ENCODE measurements around the gene MRAP. TPM values are rescaled to one million over a fixed set of nuclear protein-coding genes. Genes with fewer than 3 reads are reported as not detected.

The MRAP gene
- total and polyA plus RNA-seq, 7 donors, result 1.1 to 6.5 TPM; not detected in 5

DNA sequence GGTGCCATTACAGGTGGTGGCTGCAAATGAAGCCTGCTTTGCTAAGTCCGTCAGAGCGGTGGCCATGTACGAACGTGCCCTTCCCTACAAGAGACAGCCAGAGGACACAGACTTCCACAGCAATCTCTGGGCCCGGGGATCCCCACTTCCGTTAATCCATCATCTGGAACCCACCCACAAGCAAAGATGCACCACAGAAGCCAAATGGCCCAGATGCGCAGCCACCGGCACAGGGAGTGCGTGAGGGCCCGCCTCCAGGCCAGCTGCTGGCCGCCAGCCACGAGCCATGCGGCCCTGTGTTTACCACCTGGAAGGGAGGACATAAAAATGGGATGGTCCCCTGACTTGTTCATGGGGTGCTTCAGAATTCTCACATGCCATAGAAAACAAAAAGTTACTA is 22.1 kb downstream of the MRAP start:
- TF ChIP-seq EP300 (IDR thresholded peaks at IDR 0.05), result no peak
- TF ChIP-seq POLR2AphosphoS5 (IDR thresholded peaks at IDR 0.05), result no peak
- TF ChIP-seq, protein P1, sequence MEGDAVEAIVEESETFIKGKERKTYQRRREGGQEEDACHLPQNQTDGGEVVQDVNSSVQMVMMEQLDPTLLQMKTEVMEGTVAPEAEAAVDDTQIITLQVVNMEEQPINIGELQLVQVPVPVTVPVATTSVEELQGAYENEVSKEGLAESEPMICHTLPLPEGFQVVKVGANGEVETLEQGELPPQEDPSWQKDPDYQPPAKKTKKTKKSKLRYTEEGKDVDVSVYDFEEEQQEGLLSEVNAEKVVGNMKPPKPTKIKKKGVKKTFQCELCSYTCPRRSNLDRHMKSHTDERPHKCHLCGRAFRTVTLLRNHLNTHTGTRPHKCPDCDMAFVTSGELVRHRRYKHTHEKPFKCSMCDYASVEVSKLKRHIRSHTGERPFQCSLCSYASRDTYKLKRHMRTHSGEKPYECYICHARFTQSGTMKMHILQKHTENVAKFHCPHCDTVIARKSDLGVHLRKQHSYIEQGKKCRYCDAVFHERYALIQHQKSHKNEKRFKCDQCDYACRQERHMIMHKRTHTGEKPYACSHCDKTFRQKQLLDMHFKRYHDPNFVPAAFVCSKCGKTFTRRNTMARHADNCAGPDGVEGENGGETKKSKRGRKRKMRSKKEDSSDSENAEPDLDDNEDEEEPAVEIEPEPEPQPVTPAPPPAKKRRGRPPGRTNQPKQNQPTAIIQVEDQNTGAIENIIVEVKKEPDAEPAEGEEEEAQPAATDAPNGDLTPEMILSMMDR (IDR thresholded peaks at IDR 0.05), result no peak
- TF ChIP-seq POLR2A (IDR thresholded peaks at IDR 0.05), result no peak
- DNase-seq, result no peak
- intact Hi-C loops (cut with DNase I), result no loop called here
- Histone ChIP-seq H3K9me3 (no peaks in the 10 kb centered on the region), H3K27me3 (no peaks in the 10 kb centered on the region), H3K4me1 (no peaks in the 10 kb centered on the region), H3K4me3 (no peak overlapping the region), H3K27ac (no peak overlapping the region), H3K36me3 (peaks cover 39 to 100% (median 75%) of the 10 kb centered on the region in 4 donors)
- WGBS, 2 donors, result 91 to 92% methylated on average over 13 of the region's 13 CpGs

DNA sequence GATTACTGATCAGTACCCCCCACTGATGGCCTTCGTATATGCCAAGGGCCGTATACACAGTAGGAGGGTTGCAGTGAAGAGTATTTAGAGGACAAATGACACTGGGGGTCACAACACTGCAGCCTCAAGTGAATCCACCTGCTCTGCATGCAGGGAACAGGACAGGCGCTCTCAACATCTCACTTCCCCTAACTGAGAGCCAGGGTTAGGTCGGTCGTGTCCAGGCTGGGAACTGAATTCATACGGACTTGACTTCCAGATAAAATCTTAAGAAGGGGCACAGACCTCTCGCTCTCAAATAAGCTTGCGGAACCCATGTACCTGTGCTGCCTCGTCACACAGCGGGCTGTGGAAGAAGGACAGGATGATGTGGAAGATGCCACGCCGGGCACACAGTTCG is 22.8 kb downstream of the MRAP start:
- no peak for DNase-seq
- Histone ChIP-seq H3K9me3 (no peaks in the 10 kb centered on the region), H3K27ac (no peak overlapping the region), H3K36me3 (peaks cover 39 to 97% (median 70%) of the 10 kb centered on the region in 4 donors), H3K4me1 (no peaks in the 10 kb centered on the region), H3K27me3 (no peaks in the 10 kb centered on the region), H3K4me3 (no peak overlapping the region)
- TF ChIP-seq EP300 (IDR thresholded peaks at IDR 0.05), result no peak
- TF ChIP-seq, protein P1 (IDR thresholded peaks at IDR 0.05), result no peak
- no peak for TF ChIP-seq POLR2A (IDR thresholded peaks at IDR 0.05)
- no peak for TF ChIP-seq POLR2AphosphoS5 (IDR thresholded peaks at IDR 0.05)
- intact Hi-C loops (cut with DNase I), result no loop called here
- WGBS, 2 donors, result 96 to 97% methylated on average over 13 of the region's 13 CpGs

GRCh38 chr21:32322103-32322502 is 23.4 kb downstream of the MRAP start:
- Histone ChIP-seq H3K36me3 (peaks cover 39 to 90% (median 64%) of the 10 kb centered on the region in 4 donors), H3K27ac (no peak overlapping the region), H3K9me3 (no peaks in the 10 kb centered on the region), H3K4me1 (no peaks in the 10 kb centered on the region), H3K4me3 (no peak overlapping the region), H3K27me3 (no peaks in the 10 kb centered on the region)
- intact Hi-C loops (cut with DNase I), result no loop called here
- DNase-seq, result no peak
- 82 to 93% methylated on average over 12 of the region's 12 CpGs for WGBS, 2 donors
- TF ChIP-seq, protein P1 (IDR thresholded peaks at IDR 0.05), result no peak
- no peak for TF ChIP-seq EP300 (IDR thresholded peaks at IDR 0.05)
- TF ChIP-seq POLR2A (IDR thresholded peaks at IDR 0.05), result no peak
- TF ChIP-seq POLR2AphosphoS5 (IDR thresholded peaks at IDR 0.05), result no peak

- Histone ChIP-seq H3K36me3 (peaks cover 33 to 85% (median 60%) of the 10 kb centered on the region in 4 donors), H3K9me3 (no peaks in the 10 kb centered on the region), H3K27ac (no peak overlapping the region), H3K4me3 (no peak overlapping the region), H3K4me1 (peaks cover 0 to 1% (median 0%) of the 10 kb centered on the region in 4 donors), H3K27me3 (no peaks in the 10 kb centered on the region)
- DNase-seq, result no peak
- intact Hi-C loops (cut with DNase I), result no loop called here
- WGBS, 2 donors, result 90 to 95% methylated on average over 10 of the region's 10 CpGs
- TF ChIP-seq EP300 (IDR thresholded peaks at IDR 0.05) (no peak), POLR2A (IDR thresholded peaks at IDR 0.05) (no peak), POLR2AphosphoS5 (IDR thresholded peaks at IDR 0.05) (no peak)
Measured at GRCh38 chr21:32322676-32323075, 24.0 kb downstream of the MRAP start.

GRCh38 chr21:32325706-32326105 is 27.1 kb downstream of the MRAP start:
- intact Hi-C loops (cut with DNase I), result no loop called here
- Histone ChIP-seq H3K4me1 (peaks cover 0 to 24% (median 12%) of the 10 kb centered on the region in 4 donors), H3K4me3 (no peak overlapping the region), H3K27me3 (no peaks in the 10 kb centered on the region), H3K27ac (peak overlapping the region in 1 of 4 donors; percentile 38), H3K36me3 (peaks cover 23 to 58% (median 37%) of the 10 kb centered on the region in 4 donors), H3K9me3 (no peaks in the 10 kb centered on the region)
- no peak for DNase-seq
- 94 to 95% methylated on average over 8 of the region's 8 CpGs for WGBS, 2 donors
- TF ChIP-seq EP300 (IDR thresholded peaks at IDR 0.05) (no peak), POLR2AphosphoS5 (IDR thresholded peaks at IDR 0.05) (no peak), POLR2A (IDR thresholded peaks at IDR 0.05) (no peak)
- TF ChIP-seq, protein P1 (IDR thresholded peaks at IDR 0.05), result no peak
